Keratinocyte (primary cell): Measurements from ENCODE around the gene SLC9A6.

Experiments used
- CTCF ChIP-seq, 3 experiments: IDR thresholded peaks in 1 of 3; conservative IDR thresholded peaks in 1 of 3; optimal IDR thresholded peaks in 1 of 3; 2 replicates in 2 of 3; 3 replicates in 1 of 3; pipeline versions ENCODE3 to v1.5.1; 2011; ENCODE audit warnings: low read length in 3 of 3, mild to moderate bottlenecking in 3 of 3, moderate library complexity in 2 of 3, control low read depth in 1 of 3, inconsistent platforms in 1 of 3; ENCODE audit not compliant: insufficient read depth in 2 of 3; ENCODE audit errors: extremely low read depth in 1 of 3
- EZH2 ChIP-seq: IDR thresholded peaks from one replicate; pipeline ENCODE4 v1.6.1; 2012; ENCODE audit warnings: inconsistent platforms, mild to moderate bottlenecking, low read length, moderate library complexity

- TF ChIP-seq EZH2 (no peak), CTCF (optimal IDR thresholded peaks at IDR 0.05 in 1 of 3, IDR thresholded peaks at IDR 0.05 in 1 of 3, conservative IDR thresholded peaks at IDR 0.05 in 1 of 3; ENCODE audit: extremely low read depth in 1 of 3, insufficient read depth in 2 of 3, low read length in 3 of 3) (no peak)
Measured at GRCh38 chrX:136065044-136065671, 79.9 kb downstream of the SLC9A6 start.
